Measurements from ENCODE around the gene TXNRD2.

DNA sequence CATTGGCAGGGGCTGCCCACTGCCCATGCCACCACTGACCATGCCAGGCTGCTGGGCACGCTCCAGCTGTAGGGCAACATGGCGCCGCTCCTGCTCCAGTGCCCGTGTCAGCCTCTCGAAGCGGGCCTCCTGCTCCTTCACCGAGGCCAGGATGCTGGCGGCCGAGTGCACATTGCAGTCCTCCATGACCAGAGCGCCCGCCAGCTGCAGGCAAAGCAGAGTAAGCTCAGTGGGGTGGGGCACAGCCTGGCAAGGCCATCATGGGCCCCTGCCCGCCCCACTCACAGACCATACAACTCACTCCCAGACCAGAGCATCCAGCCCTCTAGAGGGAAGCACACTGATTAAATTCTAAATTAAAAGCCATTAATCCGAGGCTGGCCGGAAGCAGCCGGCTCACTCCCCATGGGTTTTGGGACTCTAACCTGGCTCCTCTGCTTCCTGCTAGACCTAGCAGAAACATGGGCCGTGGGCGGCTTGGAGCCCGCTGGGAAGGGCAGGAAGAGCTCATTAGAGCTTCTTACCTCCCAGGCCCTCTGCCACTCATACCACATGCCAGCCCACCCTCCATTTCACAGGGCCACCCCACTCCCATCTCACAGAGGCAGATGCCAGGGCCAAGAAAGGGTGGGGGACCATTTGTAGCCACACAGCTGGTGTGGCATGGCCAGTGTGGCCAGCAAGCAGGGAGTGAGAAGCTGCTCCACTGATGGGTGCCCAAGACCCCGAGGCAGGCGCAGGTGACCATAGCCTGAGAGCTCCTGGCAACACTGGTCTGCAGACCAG is 49.2 kb upstream of the TXNRD2 start:
- no peak for TF ChIP-seq EZH2 (IDR thresholded peaks at IDR 0.05; ENCODE audit: low read depth)
- TF ChIP-seq, protein P1, sequence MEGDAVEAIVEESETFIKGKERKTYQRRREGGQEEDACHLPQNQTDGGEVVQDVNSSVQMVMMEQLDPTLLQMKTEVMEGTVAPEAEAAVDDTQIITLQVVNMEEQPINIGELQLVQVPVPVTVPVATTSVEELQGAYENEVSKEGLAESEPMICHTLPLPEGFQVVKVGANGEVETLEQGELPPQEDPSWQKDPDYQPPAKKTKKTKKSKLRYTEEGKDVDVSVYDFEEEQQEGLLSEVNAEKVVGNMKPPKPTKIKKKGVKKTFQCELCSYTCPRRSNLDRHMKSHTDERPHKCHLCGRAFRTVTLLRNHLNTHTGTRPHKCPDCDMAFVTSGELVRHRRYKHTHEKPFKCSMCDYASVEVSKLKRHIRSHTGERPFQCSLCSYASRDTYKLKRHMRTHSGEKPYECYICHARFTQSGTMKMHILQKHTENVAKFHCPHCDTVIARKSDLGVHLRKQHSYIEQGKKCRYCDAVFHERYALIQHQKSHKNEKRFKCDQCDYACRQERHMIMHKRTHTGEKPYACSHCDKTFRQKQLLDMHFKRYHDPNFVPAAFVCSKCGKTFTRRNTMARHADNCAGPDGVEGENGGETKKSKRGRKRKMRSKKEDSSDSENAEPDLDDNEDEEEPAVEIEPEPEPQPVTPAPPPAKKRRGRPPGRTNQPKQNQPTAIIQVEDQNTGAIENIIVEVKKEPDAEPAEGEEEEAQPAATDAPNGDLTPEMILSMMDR (conservative IDR thresholded peaks at IDR 0.05) = no peak

Measured in PC-9 (cell line).